Spleen (tissue), 7 donors: ENCODE results near the gene DUSP10.

Source experiments
- POLR2A ChIP-seq, 3 donors: fragments of 450-650 bp; IDR thresholded peaks; one replicate each; pipeline ENCODE4 v1.5.1; 2017; ENCODE audit warnings: antibody characterized with exemption in 3 of 3, mild to moderate bottlenecking in 1 of 3
- TF ChIP-seq, protein P1 (sequence below), 11 experiments: fragments of 200-600 bp in 7 of 11; fragments of 450-650 bp in 4 of 11; sonication (generic) in 4 of 11; IDR thresholded peaks in 8 of 11; conservative IDR thresholded peaks in 3 of 11; 1 replicate in 7 of 11; 2 replicates in 4 of 11; pipeline versions ENCODE4 v1.4.0 to v1.8.0; 2016 to 2021; ENCODE audit warnings: antibody characterized with exemption in 11 of 11, inconsistent platforms in 4 of 11, mild to moderate bottlenecking in 1 of 11
- donor health status: DM: no; HTN: no; CAD: no; lungs with moderate emphysema.
- donor health status: DM: no; HTN: no; CAD: no.
- donor health status: DM: no; HTN: no; CAD: no.

DNA sequence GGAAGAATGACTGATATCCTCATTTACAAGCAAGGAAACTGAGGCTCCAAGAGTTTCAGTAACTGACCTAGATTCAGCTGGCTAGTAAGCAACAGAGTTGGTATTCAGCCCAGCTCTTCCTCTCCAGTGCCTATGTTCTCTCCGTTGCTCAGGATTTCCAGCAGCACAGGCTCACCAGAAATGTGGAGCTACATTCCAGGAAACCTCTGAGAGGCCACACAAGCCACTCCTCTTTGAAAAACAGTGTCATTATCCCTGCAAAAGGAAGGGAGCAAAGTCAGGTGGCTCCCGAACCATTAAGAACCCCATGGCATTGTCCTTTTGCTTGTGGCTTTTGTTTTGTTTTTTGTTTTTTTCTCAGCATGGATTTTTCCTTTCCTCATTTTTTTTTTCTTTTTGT is 40.6 kb upstream of the DUSP10 start:
- TF ChIP-seq, protein P1, sequence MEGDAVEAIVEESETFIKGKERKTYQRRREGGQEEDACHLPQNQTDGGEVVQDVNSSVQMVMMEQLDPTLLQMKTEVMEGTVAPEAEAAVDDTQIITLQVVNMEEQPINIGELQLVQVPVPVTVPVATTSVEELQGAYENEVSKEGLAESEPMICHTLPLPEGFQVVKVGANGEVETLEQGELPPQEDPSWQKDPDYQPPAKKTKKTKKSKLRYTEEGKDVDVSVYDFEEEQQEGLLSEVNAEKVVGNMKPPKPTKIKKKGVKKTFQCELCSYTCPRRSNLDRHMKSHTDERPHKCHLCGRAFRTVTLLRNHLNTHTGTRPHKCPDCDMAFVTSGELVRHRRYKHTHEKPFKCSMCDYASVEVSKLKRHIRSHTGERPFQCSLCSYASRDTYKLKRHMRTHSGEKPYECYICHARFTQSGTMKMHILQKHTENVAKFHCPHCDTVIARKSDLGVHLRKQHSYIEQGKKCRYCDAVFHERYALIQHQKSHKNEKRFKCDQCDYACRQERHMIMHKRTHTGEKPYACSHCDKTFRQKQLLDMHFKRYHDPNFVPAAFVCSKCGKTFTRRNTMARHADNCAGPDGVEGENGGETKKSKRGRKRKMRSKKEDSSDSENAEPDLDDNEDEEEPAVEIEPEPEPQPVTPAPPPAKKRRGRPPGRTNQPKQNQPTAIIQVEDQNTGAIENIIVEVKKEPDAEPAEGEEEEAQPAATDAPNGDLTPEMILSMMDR (IDR thresholded peaks at IDR 0.05 in 8 of 11, conservative IDR thresholded peaks at IDR 0.05 in 3 of 11) = no peak
- TF ChIP-seq POLR2A (IDR thresholded peaks at IDR 0.05) = no peak
